Stimulated activated CD8-positive, alpha-beta memory T cell treated with anti-CD3 and anti-CD28 coated beads, Interleukin-15, amount 100 ng/mL, for 48 hours (primary cell): ENCODE results near the gene FLT1.

Source experiments
- DNase-seq, 2 donors: peaks; one replicate each; pipeline ENCODE4 v3.0.0-alpha.2; 2020; ENCODE audit warnings: low read depth in 2 of 2

The FLT1 gene

DNA sequence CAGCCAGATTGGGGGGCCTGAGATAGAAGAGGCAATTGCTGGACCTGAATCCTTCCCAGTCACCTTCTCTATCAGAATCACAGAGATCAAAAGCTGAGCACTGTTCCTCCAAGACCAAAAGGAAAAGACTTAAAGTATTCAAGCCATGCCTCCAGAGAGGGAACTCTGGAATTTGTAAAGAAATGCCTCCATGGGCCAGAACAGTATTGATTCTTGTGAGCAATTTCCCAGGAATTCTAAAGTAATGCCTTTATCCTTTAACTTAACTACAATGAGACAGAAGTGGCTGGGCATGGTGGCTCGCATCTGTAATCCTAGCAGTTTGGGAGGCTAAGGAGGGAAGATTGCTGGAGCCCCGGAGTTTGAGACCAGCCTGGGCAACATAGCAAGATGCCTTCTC, 148.8 kb downstream of the FLT1 start:
- DNase-seq, result no peak

- no peak for DNase-seq
Observed at GRCh38 chr13:28344163-28344562, 150.8 kb downstream of the FLT1 start.

DNA sequence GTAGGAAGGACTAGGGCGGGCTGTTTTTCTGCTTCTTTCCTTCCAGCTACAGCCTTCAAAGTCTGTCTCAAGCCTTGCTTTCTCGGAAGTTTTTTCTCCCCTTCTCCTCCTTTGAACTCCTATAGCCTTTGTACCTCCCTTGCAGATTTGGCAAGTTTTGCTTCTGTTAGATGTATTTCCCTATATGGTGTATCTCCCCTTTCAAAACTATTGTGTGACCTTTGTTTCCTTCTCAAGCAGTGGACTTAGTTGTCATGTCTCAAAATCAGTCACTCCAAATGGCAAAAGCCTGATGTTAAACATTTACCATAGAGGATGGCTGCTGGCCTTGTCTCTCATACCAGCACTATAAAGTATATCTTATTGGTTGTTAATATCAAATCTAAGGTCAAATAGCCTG, 152.7 kb downstream of the FLT1 start:
- DNase-seq, result no peak

GRCh38 chr13:28340272-28340793, 154.6 kb downstream of the FLT1 start:
- no peak for DNase-seq

- DNase-seq, result no peak
Observed at GRCh38 chr13:28339419-28339818, 155.5 kb downstream of the FLT1 start.

DNA sequence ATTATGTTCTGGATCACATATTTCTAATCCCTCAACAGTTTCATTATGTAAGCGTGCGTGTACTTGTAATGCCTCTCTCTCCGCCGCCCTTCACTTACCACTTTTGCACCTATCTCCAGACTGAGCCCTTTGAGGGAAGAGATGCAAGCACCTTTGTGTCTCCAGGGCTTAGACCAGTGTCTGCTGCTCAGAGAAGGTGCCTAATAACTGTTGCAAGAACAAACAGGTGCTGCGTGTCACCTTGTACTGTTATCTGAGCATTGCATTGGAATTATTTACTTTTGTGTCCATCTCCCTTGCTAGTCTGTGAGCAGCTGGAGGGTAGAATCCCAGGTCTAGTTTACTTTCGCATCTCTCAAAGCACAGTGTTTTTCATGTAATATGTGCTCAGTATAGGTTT, 156.2 kb downstream of the FLT1 start:
- no peak for DNase-seq

GRCh38 chr13:28338006-28338574, 156.8 kb downstream of the FLT1 start:
- no peak for DNase-seq

DNA sequence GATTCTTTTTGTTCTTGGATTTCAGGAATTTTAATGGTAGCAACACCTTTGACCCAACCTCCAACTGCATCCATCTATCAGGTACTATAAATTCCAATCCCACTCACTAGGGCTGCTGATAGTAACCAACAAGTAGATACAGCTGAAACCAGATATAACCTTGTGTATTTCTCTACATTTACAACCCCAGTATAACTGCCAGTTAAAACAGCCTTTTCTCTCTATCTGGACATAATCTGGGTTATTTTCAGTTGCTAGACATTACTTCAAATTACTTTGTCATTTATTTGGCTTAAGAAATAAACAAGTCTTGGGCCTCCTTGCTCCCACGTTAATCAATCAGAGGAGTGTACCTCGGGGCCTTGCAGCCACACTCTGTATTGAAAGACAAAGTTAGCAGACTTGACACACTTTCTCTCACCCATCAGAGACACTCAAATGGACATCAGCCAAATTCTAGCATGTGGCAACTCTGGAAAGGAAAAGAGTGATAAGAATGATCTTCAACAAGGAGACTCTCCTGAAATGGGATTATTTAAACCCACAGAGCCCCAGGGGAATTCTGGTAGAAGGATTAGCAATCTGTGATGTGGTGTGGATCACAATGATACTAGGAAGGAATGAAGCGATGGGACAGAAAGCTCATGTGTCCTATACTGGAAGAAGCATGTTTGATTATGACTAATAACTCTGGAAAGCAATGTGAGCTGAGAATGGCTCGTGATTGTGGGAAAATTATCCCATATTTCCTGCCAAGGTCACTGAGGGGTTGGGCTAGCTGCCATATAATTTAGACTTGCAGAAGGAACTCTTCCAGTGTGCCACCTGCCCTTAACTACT, 157.5 kb downstream of the FLT1 start:
- no peak for DNase-seq

GRCh38 chr13:28336193-28336657, 158.7 kb downstream of the FLT1 start:
- DNase-seq, result no peak

GRCh38 chr13:28333204-28333881, 161.6 kb downstream of the FLT1 start:
- no peak for DNase-seq

DNA sequence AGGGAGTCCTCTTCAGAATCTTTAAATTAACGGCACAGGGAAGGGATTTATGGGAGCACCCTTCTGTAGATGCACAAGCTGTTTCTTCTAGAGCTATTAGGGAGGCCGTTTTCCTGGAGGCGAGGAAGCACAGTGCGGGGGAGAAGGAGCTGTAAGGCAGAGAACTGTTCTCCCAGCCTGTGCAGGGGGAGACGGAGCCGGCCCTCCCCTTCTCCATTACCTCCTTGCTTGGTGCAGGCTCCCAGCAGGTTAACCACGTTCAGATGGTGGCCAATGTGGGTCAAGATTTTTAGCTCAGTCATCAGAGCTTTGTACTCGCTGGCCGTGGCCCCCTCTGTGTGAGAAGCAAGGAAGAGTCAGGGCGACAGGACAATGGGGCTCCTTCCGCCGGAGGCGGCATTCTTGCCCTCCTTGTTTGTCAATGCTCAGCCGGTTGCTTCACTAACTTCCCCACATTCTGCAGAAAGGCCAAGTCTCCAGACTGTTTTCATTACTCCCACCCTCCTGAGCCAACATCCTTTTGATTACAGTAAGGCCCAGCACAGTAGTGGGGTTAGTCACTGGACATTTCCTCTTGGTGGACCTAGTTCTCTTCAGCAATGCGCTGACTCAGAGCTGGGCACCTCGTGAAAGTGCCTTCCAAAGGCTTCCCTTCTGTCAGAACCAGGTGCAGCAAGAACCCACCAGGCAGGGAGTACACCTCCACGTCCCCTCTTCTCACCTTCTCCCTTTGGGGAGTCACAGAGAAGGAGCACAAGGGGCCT, 165.4 kb downstream of the FLT1 start:
- no peak for DNase-seq

- DNase-seq, result no peak
Observed at GRCh38 chr13:28328271-28328607, 166.7 kb downstream of the FLT1 start.

DNA sequence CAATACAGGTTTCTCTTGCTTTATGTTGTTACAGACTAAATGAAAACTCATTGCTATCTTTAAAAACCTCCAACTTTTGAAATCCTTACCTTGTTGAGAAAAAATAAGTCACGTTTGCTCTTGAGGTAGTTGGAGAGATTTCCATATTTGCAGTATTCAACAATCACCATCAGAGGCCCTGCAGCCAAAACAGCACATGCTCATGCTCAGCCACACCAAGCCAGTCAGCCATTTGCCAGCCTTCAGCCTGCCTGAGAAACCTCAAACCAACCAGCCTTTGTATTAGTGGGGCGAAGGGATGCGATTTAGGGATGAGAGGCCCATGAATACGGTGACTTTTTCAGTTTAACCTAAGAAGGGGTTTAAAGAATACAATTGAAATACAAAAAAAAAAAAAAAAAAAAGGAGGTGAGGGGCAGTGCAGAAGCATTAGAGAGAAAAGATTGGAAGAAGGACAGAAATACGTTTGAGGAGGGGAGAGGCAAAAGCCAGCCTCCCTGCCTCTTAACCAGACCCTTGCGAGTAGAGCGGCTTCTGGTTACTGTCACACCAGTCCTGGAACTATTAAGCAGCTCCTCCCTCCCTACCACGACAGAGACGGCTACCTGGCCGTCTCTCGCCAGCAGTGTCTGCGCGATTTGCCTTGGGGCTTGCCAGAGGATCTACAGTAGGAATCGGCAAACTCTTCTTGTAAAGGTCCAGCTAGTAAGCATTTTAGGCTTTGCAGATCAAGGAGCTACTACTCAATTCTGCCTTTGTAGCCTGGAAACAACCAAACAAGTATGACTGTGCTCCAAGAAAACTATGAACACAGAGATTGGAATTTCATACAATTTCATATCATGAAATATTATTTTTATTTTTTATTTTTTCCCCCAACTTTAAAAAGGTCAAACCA, 167.3 kb downstream of the FLT1 start:
- DNase-seq, result no peak

DNA sequence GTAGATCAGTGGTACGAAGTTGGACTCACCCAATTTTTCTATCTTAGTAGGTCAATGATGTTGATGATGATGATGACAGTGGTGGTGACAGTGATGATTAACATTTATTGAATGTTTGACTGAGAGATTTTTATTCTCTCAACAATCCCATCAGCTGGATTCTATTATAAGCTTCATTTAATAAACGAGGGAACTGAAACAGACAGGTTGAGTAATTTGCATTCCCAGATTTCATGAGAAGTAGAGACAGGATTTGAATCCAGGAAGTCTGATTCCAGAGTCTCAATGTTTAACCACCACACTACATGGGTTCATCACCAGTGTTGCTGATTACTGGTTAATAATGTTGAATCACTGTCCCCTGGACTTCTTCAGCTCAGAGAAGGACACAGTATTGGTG, 168.9 kb downstream of the FLT1 start:
- DNase-seq, result no peak

DNA sequence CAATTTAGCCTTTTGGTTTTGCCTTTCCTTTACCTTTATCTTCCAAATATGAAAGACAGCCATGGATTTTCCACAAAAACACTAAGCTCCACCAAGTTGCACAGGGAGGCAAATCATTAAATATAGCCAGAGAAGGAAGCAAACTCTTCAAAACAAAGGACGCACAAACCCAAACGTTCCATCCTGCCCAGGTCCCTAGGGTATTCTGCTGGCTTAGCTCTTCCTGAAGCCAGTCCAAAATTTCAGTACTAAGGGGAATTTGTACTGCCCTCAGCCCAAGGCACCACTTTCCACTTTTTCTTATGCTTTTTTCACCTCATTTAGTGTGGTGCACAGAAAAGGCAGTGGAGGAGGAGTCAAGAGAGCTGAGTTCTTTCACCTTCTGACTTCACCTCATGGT, 169.9 kb downstream of the FLT1 start:
- DNase-seq, result no peak

- DNase-seq, result peak; percentile 14 to 25
Observed at GRCh38 chr13:28324181-28324789, 170.6 kb downstream of the FLT1 start.

- DNase-seq, result no peak
Observed at GRCh38 chr13:28322256-28322905, 172.5 kb downstream of the FLT1 start.

GRCh38 chr13:28321756-28322155, 173.2 kb downstream of the FLT1 start:
- DNase-seq, result no peak

DNA sequence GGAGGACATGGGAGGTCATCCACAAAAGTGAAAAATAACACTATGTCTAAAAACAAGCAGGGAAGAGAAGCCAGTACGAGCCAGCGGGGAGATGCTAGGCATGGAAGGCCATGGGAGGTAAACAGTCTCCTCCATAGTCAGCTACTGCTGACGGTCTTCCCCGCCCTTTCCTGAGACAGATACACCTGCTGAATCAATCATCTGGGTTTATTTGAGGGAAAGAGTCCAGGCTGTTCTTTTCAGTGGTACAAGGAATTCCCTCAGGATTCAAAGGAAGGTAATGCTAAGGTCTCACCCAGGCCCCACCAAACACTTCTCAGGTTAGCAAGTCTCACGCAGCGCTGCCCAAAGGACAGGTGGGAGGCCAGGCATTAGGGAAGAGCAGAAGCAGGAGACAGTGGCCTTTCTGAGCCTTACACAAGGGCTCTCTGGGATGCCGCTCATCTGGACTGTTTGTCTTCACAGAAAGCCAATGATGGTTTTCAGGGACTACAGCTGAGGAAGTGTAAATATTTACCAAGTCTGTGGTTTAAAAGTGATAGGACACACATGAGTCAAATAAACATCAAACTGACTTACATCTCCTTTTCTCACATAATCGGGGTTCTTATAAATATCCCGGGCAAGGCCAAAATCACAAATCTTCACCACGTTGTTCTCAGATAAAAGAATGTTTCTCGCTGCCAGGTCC, 173.9 kb downstream of the FLT1 start:
- DNase-seq, result no peak
